ENCODE data around the gene ERC1.

Gene ERC1

GRCh38 chr12:1428671-1429070 is 437.6 kb downstream of the ERC1 start:
- TF ChIP-seq CTCF (IDR thresholded peaks at IDR 0.05; ENCODE audit: insufficient read depth, low read depth, low read length, missing control alignments), result no peak
- DNase-seq (ENCODE audit: low read depth), result no peak
- H3K4me3 ChIP-seq (ENCODE audit: low read length), result no peak overlapping the region

GRCh38 chr12:1429980-1430379 is 439.0 kb downstream of the ERC1 start:
- H3K4me3 ChIP-seq (ENCODE audit: low read length), result no peak overlapping the region
- TF ChIP-seq CTCF (IDR thresholded peaks at IDR 0.05; ENCODE audit: insufficient read depth, low read depth, low read length, missing control alignments), result no peak
- DNase-seq (ENCODE audit: low read depth), result peak; percentile 11

GRCh38 chr12:1434296-1434955 is 443.4 kb downstream of the ERC1 start:
- no peak overlapping the region for H3K4me3 ChIP-seq (ENCODE audit: low read length)
- DNase-seq (ENCODE audit: low read depth), result peak; percentile 16
- TF ChIP-seq CTCF (IDR thresholded peaks at IDR 0.05; ENCODE audit: insufficient read depth, low read depth, low read length, missing control alignments), result no peak

GRCh38 chr12:1435044-1435443 is 444.0 kb downstream of the ERC1 start:
- DNase-seq (ENCODE audit: low read depth), result no peak
- TF ChIP-seq CTCF (IDR thresholded peaks at IDR 0.05; ENCODE audit: insufficient read depth, low read depth, low read length, missing control alignments), result no peak
- no peak overlapping the region for H3K4me3 ChIP-seq (ENCODE audit: low read length)

GRCh38 chr12:1435456-1435855 is 444.4 kb downstream of the ERC1 start:
- DNase-seq (ENCODE audit: low read depth), result peak; percentile 17
- no peak overlapping the region for H3K4me3 ChIP-seq (ENCODE audit: low read length)
- TF ChIP-seq CTCF (IDR thresholded peaks at IDR 0.05; ENCODE audit: insufficient read depth, low read depth, low read length, missing control alignments), result no peak

GRCh38 chr12:1436015-1436414 is 445.0 kb downstream of the ERC1 start:
- DNase-seq (ENCODE audit: low read depth), result no peak
- TF ChIP-seq CTCF (IDR thresholded peaks at IDR 0.05; ENCODE audit: insufficient read depth, low read depth, low read length, missing control alignments), result no peak
- H3K4me3 ChIP-seq (ENCODE audit: low read length), result no peak overlapping the region

- DNase-seq (ENCODE audit: low read depth), result no peak
- TF ChIP-seq CTCF (IDR thresholded peaks at IDR 0.05; ENCODE audit: insufficient read depth, low read depth, low read length, missing control alignments), result no peak
- no peak overlapping the region for H3K4me3 ChIP-seq (ENCODE audit: low read length)
Measured at GRCh38 chr12:1436981-1437380, 446.0 kb downstream of the ERC1 start.
